AG09319 (cell line): ENCODE data around the gene TRIM38.

Source experiments
- DNase-seq: peaks from one replicate; pipeline ENCODE4 v3.0.0-alpha.2; 2010; ENCODE audit warnings: low read depth; ENCODE audit errors: extremely low read depth
- TF ChIP-seq, protein P1 (sequence below): IDR thresholded peaks from 2 replicates; pipeline ENCODE4 v1.5.1; 2011; ENCODE audit warnings: low read depth, mild to moderate bottlenecking, inconsistent platforms, low read length, moderate library complexity

Gene TRIM38

GRCh38 chr6:26034905-26035304 is 72.3 kb downstream of the TRIM38 start:
- TF ChIP-seq, protein P1, sequence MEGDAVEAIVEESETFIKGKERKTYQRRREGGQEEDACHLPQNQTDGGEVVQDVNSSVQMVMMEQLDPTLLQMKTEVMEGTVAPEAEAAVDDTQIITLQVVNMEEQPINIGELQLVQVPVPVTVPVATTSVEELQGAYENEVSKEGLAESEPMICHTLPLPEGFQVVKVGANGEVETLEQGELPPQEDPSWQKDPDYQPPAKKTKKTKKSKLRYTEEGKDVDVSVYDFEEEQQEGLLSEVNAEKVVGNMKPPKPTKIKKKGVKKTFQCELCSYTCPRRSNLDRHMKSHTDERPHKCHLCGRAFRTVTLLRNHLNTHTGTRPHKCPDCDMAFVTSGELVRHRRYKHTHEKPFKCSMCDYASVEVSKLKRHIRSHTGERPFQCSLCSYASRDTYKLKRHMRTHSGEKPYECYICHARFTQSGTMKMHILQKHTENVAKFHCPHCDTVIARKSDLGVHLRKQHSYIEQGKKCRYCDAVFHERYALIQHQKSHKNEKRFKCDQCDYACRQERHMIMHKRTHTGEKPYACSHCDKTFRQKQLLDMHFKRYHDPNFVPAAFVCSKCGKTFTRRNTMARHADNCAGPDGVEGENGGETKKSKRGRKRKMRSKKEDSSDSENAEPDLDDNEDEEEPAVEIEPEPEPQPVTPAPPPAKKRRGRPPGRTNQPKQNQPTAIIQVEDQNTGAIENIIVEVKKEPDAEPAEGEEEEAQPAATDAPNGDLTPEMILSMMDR: no peak
- no peak for DNase-seq
